Skeletal muscle satellite cell (primary cell): ENCODE measurements around the gene RPL32.
A peak's percentile ranks its signal among the peaks of the same experiment; 100 is the strongest.
"Not testable (repeated sequence)": the region's sequence is repeated elsewhere in the genome, so short reads cannot be mapped to it uniquely, and the experiment has no call there.

Experiments used
- H3K27me3 ChIP-seq: 2 replicates; pipeline ENCODE4 v1.7.0; 2013; ENCODE audit warnings: low read length; ENCODE audit not compliant: control insufficient read depth, insufficient read depth
- H3K36me3 ChIP-seq: 2 replicates; pipeline ENCODE4 v1.7.0; 2013; ENCODE audit warnings: mild to moderate bottlenecking, control low read depth, low read length; ENCODE audit not compliant: insufficient read depth
- H3K4me1 ChIP-seq: 2 replicates; pipeline ENCODE4 v1.7.0; 2013; ENCODE audit warnings: low read length; ENCODE audit not compliant: control insufficient read depth, insufficient read depth
- H3K4me2 ChIP-seq: 2 replicates; pipeline ENCODE4 v1.7.0; 2013; ENCODE audit warnings: mild to moderate bottlenecking, low read length
- H3K4me3 ChIP-seq: 2 replicates; pipeline ENCODE4 v1.7.0; 2013; ENCODE audit warnings: low read length
- H3K9ac ChIP-seq: 2 replicates; pipeline ENCODE4 v1.7.0; 2013; ENCODE audit warnings: mild to moderate bottlenecking, low read depth, low read length, moderate library complexity
- H3K9me3 ChIP-seq: replicated peaks from 2 replicates; pipeline ENCODE4 v1.7.0; 2013; ENCODE audit warnings: mild to moderate bottlenecking, control low read depth, low read length

Gene RPL32

DNA sequence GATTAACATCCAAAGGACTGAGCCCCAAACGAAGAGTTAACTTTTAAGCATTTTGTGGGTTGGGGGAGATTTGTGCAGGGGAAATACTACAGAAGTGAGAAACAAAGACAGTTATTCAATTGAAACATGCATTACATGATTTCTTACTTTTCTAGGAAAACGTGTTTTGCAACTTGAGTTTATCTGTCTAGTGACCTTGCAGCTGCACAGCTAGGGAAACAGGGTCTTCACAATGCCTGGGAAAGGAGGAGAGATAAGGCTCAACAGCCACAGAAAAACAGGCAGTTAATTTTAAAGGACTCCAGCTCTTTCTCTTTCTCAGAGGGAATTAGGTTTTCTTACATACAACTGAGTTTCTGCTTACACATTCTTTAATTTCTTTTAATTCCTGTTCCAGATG, 37.4 kb upstream of the RPL32 start:
- H3K9me3 ChIP-seq, H3K4me1 ChIP-seq, H3K27me3 ChIP-seq: not testable (repeated sequence)

DNA sequence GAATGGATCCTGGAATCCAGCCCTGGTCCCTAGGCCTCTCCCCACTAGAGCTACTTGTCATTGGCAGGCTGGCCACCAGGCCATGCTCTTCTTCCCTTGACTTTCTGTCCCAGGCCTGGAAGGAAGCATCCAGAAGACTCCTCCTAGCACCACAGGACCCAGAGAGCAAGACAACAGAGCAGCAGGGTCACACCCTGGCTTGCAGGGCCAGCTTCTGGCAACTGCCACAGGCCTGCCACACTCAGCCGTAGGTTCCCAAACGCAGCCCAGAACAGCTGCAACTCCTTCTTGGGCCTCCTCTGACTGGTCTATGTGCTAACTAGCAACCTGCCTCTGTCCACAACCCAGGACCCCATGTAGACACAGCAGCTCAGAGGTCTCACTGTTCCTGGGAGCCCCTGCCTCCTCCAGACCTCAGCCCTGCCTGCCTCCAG, 36.8 kb upstream of the RPL32 start:
- no peak overlapping the region for H3K9ac ChIP-seq
- H3K27me3 ChIP-seq, result peaks cover 4% of the 10 kb centered on the region
- no peaks in the 10 kb centered on the region for H3K9me3 ChIP-seq
- no peak overlapping the region for H3K4me3 ChIP-seq
- no peaks in the 10 kb centered on the region for H3K4me1 ChIP-seq
- H3K4me2 ChIP-seq, result no peak overlapping the region
- H3K36me3 ChIP-seq, result no peaks in the 10 kb centered on the region

More for the DNA sequence above, 37.4 kb upstream of the RPL32 start:
- not testable (repeated sequence) for H3K36me3 ChIP-seq, H3K4me3 ChIP-seq, H3K9ac ChIP-seq, H3K4me2 ChIP-seq

DNA sequence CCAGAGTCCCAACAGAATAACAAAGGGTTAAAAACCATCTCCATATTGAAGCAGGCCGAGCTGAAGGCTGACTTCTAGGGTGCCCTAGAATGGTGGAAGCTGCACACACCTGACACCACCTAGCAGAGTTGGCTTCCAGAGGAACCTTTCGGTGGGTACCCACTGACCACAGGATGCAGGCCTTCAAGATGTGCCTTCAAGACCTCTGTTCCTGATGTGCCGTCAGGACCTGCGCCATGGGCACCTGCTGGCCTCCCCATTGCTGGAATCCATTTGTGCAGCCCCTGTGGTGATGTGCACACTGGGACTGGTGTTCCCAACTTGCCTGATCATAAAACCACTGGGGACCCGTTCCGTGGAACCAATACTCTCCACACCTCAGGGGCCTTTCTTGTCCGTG, 35.7 kb upstream of the RPL32 start:
- H3K4me3 ChIP-seq, result no peak overlapping the region
- H3K9me3 ChIP-seq, result no peaks in the 10 kb centered on the region
- H3K36me3 ChIP-seq, result no peaks in the 10 kb centered on the region
- no peaks in the 10 kb centered on the region for H3K4me1 ChIP-seq
- peaks cover 4% of the 10 kb centered on the region for H3K27me3 ChIP-seq
- H3K9ac ChIP-seq, result no peak overlapping the region
- H3K4me2 ChIP-seq, result no peak overlapping the region

DNA sequence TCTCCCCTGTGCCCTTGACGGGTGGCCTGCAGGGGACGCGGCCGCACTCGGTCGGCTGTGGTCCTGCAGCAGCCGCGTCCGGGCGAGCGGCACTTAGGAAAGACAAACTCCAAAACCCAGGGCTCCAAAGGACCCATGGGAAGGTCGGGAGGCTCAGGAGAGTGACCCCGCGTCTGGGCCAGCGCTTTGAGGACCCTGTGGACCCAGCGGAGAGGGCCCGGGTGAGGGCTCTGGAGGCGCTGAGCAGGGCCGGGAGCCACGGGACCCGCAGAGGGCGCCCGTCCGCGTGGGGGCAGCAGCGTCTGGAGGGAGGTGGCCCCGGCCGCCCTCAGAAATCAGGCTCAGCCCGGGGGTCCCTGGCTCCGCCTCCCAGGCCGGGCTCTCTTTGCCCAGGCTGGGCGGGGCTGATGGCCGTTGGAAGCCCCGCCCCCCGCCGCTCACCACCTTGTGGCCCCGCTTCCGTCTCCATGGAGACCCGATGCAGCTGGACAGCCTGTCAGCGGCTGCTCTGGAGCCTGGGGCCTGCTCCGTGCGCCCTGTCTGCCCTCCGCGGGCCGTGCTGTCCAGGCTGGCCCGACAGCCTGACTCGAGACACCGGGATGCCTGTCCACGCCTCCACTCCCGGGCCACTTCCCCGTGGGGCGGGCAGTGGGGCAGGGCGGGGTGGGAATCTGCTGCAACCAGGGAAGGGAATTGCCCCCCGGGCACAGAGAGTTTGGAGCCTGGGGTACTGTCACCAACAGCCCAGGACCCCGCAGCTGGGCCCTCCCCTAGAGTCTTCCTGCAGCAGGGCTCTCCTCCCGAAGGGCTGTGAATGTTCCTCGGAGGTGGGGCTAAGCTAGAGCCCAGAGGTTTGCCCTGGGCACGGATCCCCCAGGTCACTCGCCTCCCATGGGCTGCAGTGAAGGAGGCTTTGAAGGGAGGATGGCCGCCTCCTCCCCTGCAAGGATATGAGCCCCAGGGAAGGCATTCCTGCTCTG, 34.8 kb upstream of the RPL32 start:
- Histone ChIP-seq H3K4me3 (no peak overlapping the region), H3K9me3 (no peaks in the 10 kb centered on the region), H3K4me2 (no peak overlapping the region), H3K9ac (no peak overlapping the region), H3K36me3 (no peaks in the 10 kb centered on the region), H3K4me1 (peaks cover 5% of the 10 kb centered on the region), H3K27me3 (peaks cover 4% of the 10 kb centered on the region)

DNA sequence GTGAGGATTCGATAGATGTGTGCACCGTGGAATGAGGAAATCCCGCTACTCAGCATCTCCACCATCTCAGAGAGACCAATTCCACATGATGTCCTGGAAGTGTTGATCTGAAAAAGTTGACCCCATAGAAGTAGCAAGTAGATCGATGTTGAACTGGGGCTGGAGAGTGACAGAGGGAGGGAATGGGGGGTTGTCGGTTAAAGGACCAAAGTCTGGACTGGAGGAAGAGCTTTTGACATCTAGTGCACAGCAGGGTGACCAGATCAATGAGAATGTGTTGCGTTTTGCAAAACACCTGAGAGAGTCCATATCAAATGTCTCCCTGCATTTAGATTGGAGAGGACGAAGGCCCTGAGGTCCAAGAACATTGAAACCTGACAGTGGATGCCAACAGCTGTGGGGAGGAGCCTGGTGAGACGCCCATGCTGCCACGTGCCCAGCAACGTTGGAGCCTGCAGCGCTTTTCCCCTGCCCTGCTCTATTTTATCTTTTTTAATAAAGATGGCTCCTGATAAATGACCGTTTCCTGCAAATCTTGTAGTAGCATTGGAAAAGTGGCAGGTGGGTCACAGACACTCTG, 30.1 kb upstream of the RPL32 start:
- H3K9ac ChIP-seq, result no peak overlapping the region
- no peaks in the 10 kb centered on the region for H3K36me3 ChIP-seq
- peaks cover 12% of the 10 kb centered on the region for H3K4me1 ChIP-seq
- H3K27me3 ChIP-seq, result no peaks in the 10 kb centered on the region
- H3K9me3 ChIP-seq, result no peaks in the 10 kb centered on the region
- peak overlapping the region; percentile 66 for H3K4me2 ChIP-seq
- H3K4me3 ChIP-seq, result no peak overlapping the region

DNA sequence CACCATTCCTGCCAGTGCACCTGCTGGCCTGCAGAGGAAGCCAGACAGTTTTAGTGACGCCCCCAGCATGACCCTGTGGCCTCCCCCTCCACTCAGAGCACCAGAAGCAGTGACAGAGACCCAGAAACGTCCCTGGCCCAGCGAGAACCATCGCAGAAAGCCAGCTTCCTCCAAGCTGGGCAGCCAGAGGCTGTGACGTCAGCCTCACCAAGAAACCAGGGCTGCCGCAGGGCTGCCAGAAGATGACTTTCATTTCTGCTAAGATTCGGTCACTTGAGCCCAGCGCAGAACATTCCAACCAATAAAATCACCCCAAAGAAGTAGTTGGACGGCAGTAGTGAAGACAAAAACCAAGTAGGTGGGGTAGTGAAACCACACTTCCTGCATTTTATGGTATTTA, 29.6 kb upstream of the RPL32 start:
- Histone ChIP-seq H3K27me3 (no peaks in the 10 kb centered on the region), H3K4me2 (peak overlapping the region; percentile 66), H3K4me1 (peaks cover 12% of the 10 kb centered on the region), H3K4me3 (peak overlapping the region; percentile 41), H3K9ac (no peak overlapping the region), H3K36me3 (no peaks in the 10 kb centered on the region), H3K9me3 (no peaks in the 10 kb centered on the region)

DNA sequence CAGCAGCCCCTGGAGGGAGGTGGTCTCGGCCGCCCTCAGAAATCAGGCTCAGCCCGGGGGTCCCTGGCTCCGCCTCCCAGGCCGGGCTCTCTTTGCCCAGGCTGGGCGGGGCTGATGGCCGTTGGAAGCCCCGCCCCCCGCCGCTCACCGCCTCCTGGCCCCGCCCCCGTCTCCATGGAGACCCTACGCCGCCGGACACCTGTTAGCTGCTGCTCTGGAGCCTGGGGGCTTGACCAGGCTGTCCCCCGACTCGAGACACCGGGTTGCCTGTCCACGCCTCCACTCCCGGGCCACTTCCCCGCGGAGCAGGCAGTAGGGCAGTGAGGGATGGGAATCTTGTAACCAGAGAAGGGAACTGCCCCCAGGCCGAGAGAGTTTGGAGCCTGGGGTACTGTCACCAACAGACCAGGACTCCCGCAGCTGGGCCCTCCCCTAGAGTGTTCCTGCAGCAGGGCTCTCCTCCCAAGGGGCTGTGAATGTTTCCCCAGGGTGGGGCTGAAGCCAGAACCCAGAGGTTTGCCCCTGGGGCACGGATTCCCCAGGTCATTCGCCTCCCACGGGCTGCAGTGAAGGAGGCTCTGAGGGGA, 27.8 kb upstream of the RPL32 start:
- Histone ChIP-seq H3K4me2 (no peak overlapping the region), H3K4me3 (no peak overlapping the region), H3K27me3 (no peaks in the 10 kb centered on the region), H3K9ac (no peak overlapping the region), H3K4me1 (peaks cover 12% of the 10 kb centered on the region), H3K9me3 (peaks cover 8% of the 10 kb centered on the region), H3K36me3 (no peaks in the 10 kb centered on the region)

DNA sequence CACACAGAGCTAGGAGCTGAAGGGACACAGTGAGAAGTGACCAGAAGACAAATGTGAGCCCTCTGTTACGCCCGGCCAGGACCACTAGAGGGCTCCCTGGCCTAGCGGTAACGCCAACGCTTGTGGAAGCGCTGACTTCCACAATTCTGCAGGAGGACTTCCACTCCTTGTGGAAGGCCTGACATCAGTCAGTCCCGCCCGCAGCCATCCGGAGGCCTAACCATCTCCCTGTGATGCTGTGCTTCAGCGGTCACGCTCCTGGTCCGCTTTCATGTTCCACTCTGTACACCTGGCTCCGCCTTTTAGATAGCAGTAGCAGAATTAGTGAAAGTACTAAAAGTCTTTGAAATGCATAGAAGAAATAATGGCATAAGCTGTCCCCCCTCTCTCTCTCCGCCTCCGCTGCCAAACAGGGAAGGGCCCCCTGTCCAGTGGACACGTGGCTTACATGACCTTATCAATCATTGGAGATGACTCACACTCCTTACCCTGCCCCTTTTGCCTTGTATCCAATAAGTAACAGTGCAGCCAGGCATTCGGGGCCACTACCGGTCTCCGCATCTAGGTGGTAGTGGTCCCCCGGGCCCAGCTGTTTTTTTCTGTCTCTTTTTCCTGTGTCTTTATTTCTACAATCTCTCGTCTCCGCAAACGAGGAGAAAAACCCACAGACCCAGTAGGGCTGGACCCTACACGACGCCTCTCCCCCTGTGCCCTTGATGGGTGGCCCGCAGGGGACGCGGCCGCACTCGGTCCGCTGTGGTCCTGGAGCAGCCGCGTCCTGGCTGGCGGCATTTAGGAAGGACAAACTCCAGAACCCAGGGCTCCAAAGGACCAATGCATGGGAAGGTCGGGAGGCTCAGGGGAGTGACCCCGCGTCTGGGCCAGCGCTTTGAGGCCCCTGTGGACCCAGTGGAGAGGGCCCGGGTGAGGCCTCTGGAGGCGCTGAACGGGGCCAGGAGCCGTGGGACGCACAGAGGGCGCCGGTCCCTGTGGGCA, 27.0 kb upstream of the RPL32 start:
- Histone ChIP-seq H3K4me3 (no peak overlapping the region), H3K4me2 (no peak overlapping the region), H3K9me3 (peaks cover 8% of the 10 kb centered on the region), H3K9ac (no peak overlapping the region), H3K36me3 (no peaks in the 10 kb centered on the region), H3K4me1 (peaks cover 12% of the 10 kb centered on the region), H3K27me3 (no peaks in the 10 kb centered on the region)

DNA sequence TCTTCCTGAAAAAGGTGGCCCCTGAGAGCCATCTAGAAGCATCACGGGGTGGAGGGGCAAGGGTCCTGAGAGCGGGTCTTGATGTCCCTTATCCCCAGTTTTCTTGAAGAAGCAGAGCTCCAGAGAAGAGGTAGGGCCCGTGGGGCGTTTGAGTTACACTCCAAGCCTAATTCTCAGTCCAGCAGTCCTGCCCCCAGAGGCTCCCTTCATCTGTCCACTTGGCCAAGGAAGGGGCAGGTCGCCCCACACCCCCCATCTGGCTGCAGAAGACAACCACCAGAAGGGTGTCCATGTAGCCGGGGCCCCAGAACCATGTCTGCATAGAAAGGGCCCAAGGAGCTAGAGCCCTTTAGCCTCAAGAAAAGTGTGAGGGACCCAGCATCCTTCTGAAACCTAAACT, 25.5 kb upstream of the RPL32 start:
- H3K36me3 ChIP-seq, result no peaks in the 10 kb centered on the region
- H3K9me3 ChIP-seq, result peaks cover 8% of the 10 kb centered on the region
- H3K27me3 ChIP-seq, result peaks cover 7% of the 10 kb centered on the region
- H3K9ac ChIP-seq, result no peak overlapping the region
- H3K4me3 ChIP-seq, result no peak overlapping the region
- peaks cover 12% of the 10 kb centered on the region for H3K4me1 ChIP-seq
- H3K4me2 ChIP-seq, result no peak overlapping the region

DNA sequence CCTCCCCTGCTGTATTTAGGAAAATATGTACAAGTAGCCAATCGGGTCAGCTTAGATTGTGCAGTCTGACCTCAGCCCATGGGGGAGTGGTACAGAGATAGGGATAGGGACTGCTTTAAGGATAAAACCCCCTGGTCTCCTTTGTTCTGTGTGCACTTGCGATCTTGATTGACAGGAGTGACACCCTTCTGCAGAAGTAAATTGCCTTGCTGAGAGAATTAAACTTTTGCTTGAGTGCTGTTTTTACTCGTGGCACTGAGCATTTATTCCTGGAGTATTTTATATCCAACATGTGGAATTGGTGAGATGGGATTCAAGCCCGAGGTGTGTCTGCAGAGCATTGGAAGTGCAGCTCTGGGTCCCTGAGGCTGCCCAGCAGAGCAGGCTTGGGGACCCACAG, 23.9 kb upstream of the RPL32 start:
- Histone ChIP-seq H3K4me1 (no peaks in the 10 kb centered on the region), H3K27me3 (peaks cover 13% of the 10 kb centered on the region), H3K4me2 (no peak overlapping the region), H3K36me3 (no peaks in the 10 kb centered on the region), H3K4me3 (no peak overlapping the region), H3K9me3 (peaks cover 8% of the 10 kb centered on the region), H3K9ac (no peak overlapping the region)

DNA sequence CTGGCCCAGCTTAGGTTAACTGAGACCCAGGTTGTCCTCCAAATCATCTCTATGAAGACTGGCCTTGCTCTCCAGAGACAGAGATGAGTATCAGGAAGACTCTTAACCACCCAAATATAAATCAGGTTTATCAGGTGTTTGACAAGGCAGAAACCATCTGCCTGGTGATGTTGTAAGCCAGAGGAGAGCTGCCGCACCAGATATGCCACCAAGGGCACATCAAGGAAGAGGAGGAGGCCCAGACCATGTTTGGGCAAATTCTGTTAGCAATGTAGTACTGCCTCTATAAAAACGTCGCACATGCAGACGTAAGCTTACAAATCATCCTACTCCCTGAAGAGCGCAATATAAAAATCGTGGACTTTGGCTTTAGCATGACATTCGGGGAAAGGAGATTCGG, 21.0 kb upstream of the RPL32 start:
- Histone ChIP-seq H3K9me3 (peaks cover 8% of the 10 kb centered on the region), H3K4me3 (no peak overlapping the region), H3K36me3 (no peaks in the 10 kb centered on the region), H3K4me1 (no peaks in the 10 kb centered on the region), H3K27me3 (peaks cover 26% of the 10 kb centered on the region), H3K9ac (no peak overlapping the region), H3K4me2 (no peak overlapping the region)
